Neuronal stem cell (in vitro differentiated cells): ENCODE measurements around the gene LPP.

ENCODE experiments used
- DNase-seq: peaks from one replicate; pipeline ENCODE4 v3.0.0-alpha.2; 2013; ENCODE audit warnings: low spot score
- H2AFZ ChIP-seq: one replicate; pipeline ENCODE4 v1.6.1; 2013; ENCODE audit warnings: mild to moderate bottlenecking, low read length, inconsistent platforms
- H2AK5ac ChIP-seq: 2 replicates; pipeline ENCODE4 v1.6.1; 2013; ENCODE audit warnings: low read depth, mild to moderate bottlenecking, inconsistent platforms, low read length, moderate library complexity, mixed read lengths
- H2BK120ac ChIP-seq: 2 replicates; pipeline ENCODE4 v1.6.1; 2013; ENCODE audit warnings: low read depth, mild to moderate bottlenecking, inconsistent platforms, low read length, moderate library complexity, mixed read lengths
- H2BK12ac ChIP-seq: one replicate; pipeline ENCODE4 v1.6.1; 2013; ENCODE audit warnings: low read length, inconsistent platforms
- H2BK15ac ChIP-seq: 2 replicates; pipeline ENCODE4 v1.6.1; 2013; ENCODE audit warnings: mild to moderate bottlenecking, low read length, inconsistent platforms, mixed read lengths
- H2BK5ac ChIP-seq: one replicate; pipeline ENCODE4 v1.6.1; 2013; ENCODE audit warnings: inconsistent platforms, mild to moderate bottlenecking, low read length, moderate library complexity
- H3K14ac ChIP-seq: one replicate; pipeline ENCODE4 v1.6.1; 2013; ENCODE audit warnings: low read length, inconsistent platforms
- H3K18ac ChIP-seq: 2 replicates; pipeline ENCODE4 v1.6.1; 2013; ENCODE audit warnings: low read length, inconsistent platforms
- H3K23ac ChIP-seq: 2 replicates; pipeline ENCODE4 v1.6.1; 2013; ENCODE audit warnings: low read depth, mild to moderate bottlenecking, mixed read lengths, low read length, inconsistent platforms; ENCODE audit not compliant: poor library complexity
- H3K27ac ChIP-seq: replicated peaks from 3 replicates; pipeline ENCODE4 v1.5.1; 2013; ENCODE audit warnings: low read length, inconsistent platforms
- H3K27me3 ChIP-seq, 3 experiments: 2 replicates each; pipeline ENCODE4 v1.6.1; 2013; ENCODE audit warnings: low read length in 3 of 3, mild to moderate bottlenecking in 2 of 3, inconsistent platforms in 1 of 3, low read depth in 1 of 3, mixed read lengths in 1 of 3, moderate library complexity in 1 of 3; ENCODE audit not compliant: control insufficient read depth in 3 of 3, insufficient read depth in 3 of 3
- H3K36me3 ChIP-seq, 2 donors: replicated peaks in 1 of 2; 2 replicates each; pipeline ENCODE4 v1.6.1; 2013; ENCODE audit warnings: low read length in 2 of 2; ENCODE audit not compliant: control insufficient read depth in 2 of 2, insufficient read depth in 2 of 2
- H3K4ac ChIP-seq: 2 replicates; pipeline ENCODE4 v1.6.1; 2013; ENCODE audit warnings: inconsistent platforms, mild to moderate bottlenecking, low read length, moderate library complexity
- H3K4me1 ChIP-seq, 2 donors: 1 replicate in 1 of 2; 2 replicates in 1 of 2; pipeline ENCODE4 v1.6.1; 2013; ENCODE audit warnings: low read length in 2 of 2, low read depth in 1 of 2; ENCODE audit not compliant: control insufficient read depth in 2 of 2, insufficient read depth in 1 of 2
- H3K4me2 ChIP-seq: one replicate; pipeline ENCODE4 v1.6.1; 2013; ENCODE audit warnings: mild to moderate bottlenecking, low read length, inconsistent platforms; ENCODE audit not compliant: insufficient read depth, poor library complexity, severe bottlenecking
- H3K4me3 ChIP-seq, 2 donors: 2 replicates each; pipeline ENCODE4 v1.5.1; 2013; ENCODE audit warnings: low read length in 2 of 2, mild to moderate bottlenecking in 2 of 2, inconsistent platforms in 1 of 2, moderate library complexity in 1 of 2
- H3K79me1 ChIP-seq: one replicate; pipeline ENCODE4 v1.6.1; 2013; ENCODE audit warnings: low read depth, mild to moderate bottlenecking, inconsistent platforms, low read length, moderate library complexity
- H3K9ac ChIP-seq: one replicate; pipeline ENCODE4 v1.6.1; 2013; ENCODE audit warnings: mild to moderate bottlenecking, low read depth, low read length, inconsistent platforms; ENCODE audit not compliant: poor library complexity
- H3K9me3 ChIP-seq, 2 donors: replicated peaks in 1 of 2; 2 replicates each; pipeline versions ENCODE3 to v1.6.1; 2013; ENCODE audit warnings: low read length in 2 of 2, mild to moderate bottlenecking in 2 of 2, inconsistent platforms in 1 of 2, low read depth in 1 of 2, mixed read lengths in 1 of 2, moderate library complexity in 1 of 2; ENCODE audit not compliant: control insufficient read depth in 2 of 2, insufficient read depth in 1 of 2
- H4K8ac ChIP-seq: one replicate; pipeline ENCODE4 v1.6.1; 2013; ENCODE audit warnings: low read depth, mild to moderate bottlenecking, inconsistent platforms, low read length, moderate library complexity
- H4K91ac ChIP-seq: one replicate; pipeline ENCODE4 v1.6.1; 2013; ENCODE audit warnings: low read length, low read depth, mild to moderate bottlenecking, inconsistent platforms; ENCODE audit not compliant: poor library complexity
- WGBS, 2 donors: extraction: QIAGEN DNeasy Blood & Tissue Kit; methylation state at CpG; one replicate each; pipeline ENCODE4 v1.1.7; 2013; ENCODE audit warnings: missing lambda C conversion rate in 2 of 2, mixed read lengths in 1 of 2; ENCODE audit not compliant: insufficient read length in 2 of 2, insufficient replicate concordance in 1 of 2; ENCODE audit errors: extremely low coverage in 2 of 2; 5-methylcytosine and 5-hydroxymethylcytosine counted together

Gene LPP

GRCh38 chr3:188227442-188227841 is 73.5 kb downstream of the LPP start:
- Histone ChIP-seq H3K27me3 (no peaks in the 10 kb centered on the region), H3K9me3 (peaks cover 0 to 5% of the 10 kb centered on the region in 2 donors), H4K91ac (no peak overlapping the region), H2AK5ac (no peak overlapping the region), H3K4me2 (no peak overlapping the region), H3K79me1 (peaks cover 6% of the 10 kb centered on the region), H2BK15ac (no peak overlapping the region), H2BK5ac (no peak overlapping the region), H3K14ac (no peak overlapping the region), H2BK120ac (no peak overlapping the region), H3K36me3 (peaks cover 2 to 31% of the 10 kb centered on the region in 2 donors), H3K27ac (no peak overlapping the region), H3K23ac (no peak overlapping the region), H3K18ac (no peak overlapping the region), H3K4ac (no peak overlapping the region), H2BK12ac (no peak overlapping the region), H3K4me1 (peaks cover 0 to 4% of the 10 kb centered on the region in 2 donors), H3K4me3 (no peak overlapping the region), H3K9ac (no peak overlapping the region), H4K8ac (no peak overlapping the region), H2AFZ (no peak overlapping the region)
- no peak for DNase-seq
- no CpG with 5 or more reads among the region's 3 CpGs for WGBS, 2 donors

- H2BK12ac ChIP-seq: no peak overlapping the region
- H3K79me1 ChIP-seq: peaks cover 4% of the 10 kb centered on the region
- H4K91ac ChIP-seq: no peak overlapping the region
- H3K4ac ChIP-seq: no peak overlapping the region
- no peak overlapping the region for H3K23ac ChIP-seq
- peaks cover 0 to 4% of the 10 kb centered on the region in 2 donors for H3K4me1 ChIP-seq
- no peak overlapping the region for H2AFZ ChIP-seq
- H4K8ac ChIP-seq: no peak overlapping the region
- H2BK5ac ChIP-seq: no peak overlapping the region
- no peak overlapping the region for H2BK15ac ChIP-seq
- no peak for DNase-seq
- H3K9ac ChIP-seq: no peak overlapping the region
- H3K9me3 ChIP-seq: no peaks in the 10 kb centered on the region
- H2AK5ac ChIP-seq: no peak overlapping the region
- no CpG with 5 or more reads among the region's 7 CpGs for WGBS, 2 donors
- H3K4me3 ChIP-seq: no peak overlapping the region
- H3K27ac ChIP-seq: no peak overlapping the region
- H3K14ac ChIP-seq: no peak overlapping the region
- no peak overlapping the region for H3K18ac ChIP-seq
- H3K4me2 ChIP-seq: no peak overlapping the region
- H2BK120ac ChIP-seq: no peak overlapping the region
- H3K27me3 ChIP-seq: no peaks in the 10 kb centered on the region
- peaks cover 2 to 34% of the 10 kb centered on the region in 2 donors for H3K36me3 ChIP-seq
Observed at GRCh38 chr3:188229177-188229576, 75.2 kb downstream of the LPP start.

GRCh38 chr3:188229726-188230125 is 75.8 kb downstream of the LPP start:
- Histone ChIP-seq H3K4me1 (peaks cover 0 to 4% of the 10 kb centered on the region in 2 donors), H3K23ac (no peak overlapping the region), H2BK5ac (no peak overlapping the region), H3K27ac (no peak overlapping the region), H3K4me2 (no peak overlapping the region), H3K14ac (no peak overlapping the region), H3K79me1 (peaks cover 4% of the 10 kb centered on the region), H3K9ac (no peak overlapping the region), H4K8ac (no peak overlapping the region), H2BK15ac (no peak overlapping the region), H2AFZ (no peak overlapping the region), H3K4ac (no peak overlapping the region), H3K36me3 (peaks cover 2 to 31% of the 10 kb centered on the region in 2 donors), H3K9me3 (no peaks in the 10 kb centered on the region), H2BK12ac (no peak overlapping the region), H3K18ac (no peak overlapping the region), H2AK5ac (no peak overlapping the region), H2BK120ac (no peak overlapping the region), H3K4me3 (no peak overlapping the region), H4K91ac (no peak overlapping the region), H3K27me3 (no peaks in the 10 kb centered on the region)
- no peak for DNase-seq
- WGBS, 2 donors: no CpG with 5 or more reads among the region's 2 CpGs

GRCh38 chr3:188230962-188231361 is 77.0 kb downstream of the LPP start:
- Histone ChIP-seq H3K27me3 (no peaks in the 10 kb centered on the region), H3K9me3 (no peaks in the 10 kb centered on the region), H3K79me1 (peaks cover 4% of the 10 kb centered on the region), H3K18ac (no peak overlapping the region), H2AK5ac (no peak overlapping the region), H3K9ac (no peak overlapping the region), H2BK120ac (no peak overlapping the region), H4K91ac (no peak overlapping the region), H3K36me3 (peaks cover 2 to 21% of the 10 kb centered on the region in 2 donors), H3K14ac (no peak overlapping the region), H3K27ac (no peak overlapping the region), H4K8ac (no peak overlapping the region), H3K4ac (no peak overlapping the region), H3K4me1 (peaks cover 0 to 4% of the 10 kb centered on the region in 2 donors), H2AFZ (no peak overlapping the region), H3K4me3 (no peak overlapping the region), H2BK12ac (no peak overlapping the region), H2BK15ac (no peak overlapping the region), H3K4me2 (no peak overlapping the region), H2BK5ac (no peak overlapping the region), H3K23ac (no peak overlapping the region)
- DNase-seq: no peak
- WGBS, 2 donors: no CpG with 5 or more reads among the region's 5 CpGs
